ENCODE data around the gene PTPRG.

The PTPRG gene

GRCh38 chr3:61961900-61962299, 400.5 kb downstream of the PTPRG start:
- DNase-seq (ENCODE audit: low spot score): no peak

- DNase-seq (ENCODE audit: low spot score): no peak
Observed at GRCh38 chr3:61964566-61964965, 403.2 kb downstream of the PTPRG start.

GRCh38 chr3:61965770-61966131, 404.4 kb downstream of the PTPRG start:
- DNase-seq (ENCODE audit: low spot score): no peak

GRCh38 chr3:61966200-61966599, 404.8 kb downstream of the PTPRG start:
- no peak for DNase-seq (ENCODE audit: low spot score)

GRCh38 chr3:61967019-61967418, 405.6 kb downstream of the PTPRG start:
- no peak for DNase-seq (ENCODE audit: low spot score)

GRCh38 chr3:61967937-61968336, 406.6 kb downstream of the PTPRG start:
- no peak for DNase-seq (ENCODE audit: low spot score)

- no peak for DNase-seq (ENCODE audit: low spot score)
Observed at GRCh38 chr3:61974662-61975061, 413.3 kb downstream of the PTPRG start.

- no peak for DNase-seq (ENCODE audit: low spot score)
Observed at GRCh38 chr3:61975199-61975598, 413.8 kb downstream of the PTPRG start.

GRCh38 chr3:61975936-61976335, 414.6 kb downstream of the PTPRG start:
- no peak for DNase-seq (ENCODE audit: low spot score)

- no peak for DNase-seq (ENCODE audit: low spot score)
Observed at GRCh38 chr3:61978460-61979419, 417.4 kb downstream of the PTPRG start.

- DNase-seq (ENCODE audit: low spot score): peak; percentile 19
Observed at GRCh38 chr3:61979638-61980037, 418.3 kb downstream of the PTPRG start.

GRCh38 chr3:61980041-61980440, 418.7 kb downstream of the PTPRG start:
- peak; percentile 31 for DNase-seq (ENCODE audit: low spot score)

GRCh38 chr3:61981060-61981459, 419.7 kb downstream of the PTPRG start:
- DNase-seq (ENCODE audit: low spot score): no peak

- DNase-seq (ENCODE audit: low spot score): no peak
Observed at GRCh38 chr3:61983479-61983878, 422.1 kb downstream of the PTPRG start.

- DNase-seq (ENCODE audit: low spot score): peak; percentile 40
Observed at GRCh38 chr3:61985020-61985419, 423.6 kb downstream of the PTPRG start.

GRCh38 chr3:61986473-61986872, 425.1 kb downstream of the PTPRG start:
- DNase-seq (ENCODE audit: low spot score): no peak

- DNase-seq (ENCODE audit: low spot score): no peak
Observed at GRCh38 chr3:61989681-61990080, 428.3 kb downstream of the PTPRG start.

- DNase-seq (ENCODE audit: low spot score): no peak
Observed at GRCh38 chr3:61990327-61991027, 429.1 kb downstream of the PTPRG start.

- DNase-seq (ENCODE audit: low spot score): no peak
Observed at GRCh38 chr3:61991706-61992105, 430.3 kb downstream of the PTPRG start.

- no peak for DNase-seq (ENCODE audit: low spot score)
Observed at GRCh38 chr3:61996366-61996765, 435.0 kb downstream of the PTPRG start.

GRCh38 chr3:61997101-61997500, 435.7 kb downstream of the PTPRG start:
- DNase-seq (ENCODE audit: low spot score): peak; percentile 17

GRCh38 chr3:62003835-62004234, 442.5 kb downstream of the PTPRG start:
- DNase-seq (ENCODE audit: low spot score): no peak

GRCh38 chr3:62007036-62007435, 445.7 kb downstream of the PTPRG start:
- DNase-seq (ENCODE audit: low spot score): peak; percentile 33
